Measurements from ENCODE around the gene CPOX.

CPOX gene

DNA sequence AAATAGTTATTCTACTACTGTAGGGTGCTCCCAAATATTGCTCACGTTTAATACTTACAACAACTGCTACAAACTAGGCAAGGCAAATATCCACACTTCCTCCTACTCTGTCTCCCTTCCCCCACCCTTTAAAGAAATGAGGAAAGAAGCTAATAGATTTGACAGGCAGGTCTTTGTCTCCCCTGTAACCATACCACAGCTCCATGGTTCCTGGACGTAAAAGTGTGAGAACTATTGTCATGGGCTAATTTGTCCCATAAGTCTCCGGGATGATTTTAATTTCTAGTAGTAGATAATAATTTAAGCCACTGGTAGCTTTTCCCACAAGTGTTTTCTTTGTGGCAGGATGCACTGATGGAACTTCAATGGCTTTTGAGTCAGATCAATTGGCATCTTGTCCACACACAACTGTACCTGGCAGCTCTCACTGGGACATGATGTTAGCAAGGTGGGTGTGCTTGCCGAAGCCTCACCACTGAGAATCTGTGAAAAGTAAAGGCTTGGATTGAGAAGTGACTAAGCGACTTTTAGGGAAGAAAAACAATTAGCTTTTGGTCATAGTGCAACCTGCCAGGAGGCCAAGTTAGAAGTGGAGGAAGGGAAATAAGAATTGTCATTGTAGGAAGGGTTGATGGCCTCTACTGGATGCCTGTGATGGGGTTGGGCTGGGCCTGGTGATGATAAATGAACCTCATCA is 1.4 kb upstream of the CPOX start:
- DNase-seq = no peak

GRCh38 chr3:98592345-98592935 is 971 bp downstream of the CPOX start:
- DNase-seq = no peak

- no peak for DNase-seq
Measured at GRCh38 chr3:98589331-98590036, 3.9 kb downstream of the CPOX start.

DNA sequence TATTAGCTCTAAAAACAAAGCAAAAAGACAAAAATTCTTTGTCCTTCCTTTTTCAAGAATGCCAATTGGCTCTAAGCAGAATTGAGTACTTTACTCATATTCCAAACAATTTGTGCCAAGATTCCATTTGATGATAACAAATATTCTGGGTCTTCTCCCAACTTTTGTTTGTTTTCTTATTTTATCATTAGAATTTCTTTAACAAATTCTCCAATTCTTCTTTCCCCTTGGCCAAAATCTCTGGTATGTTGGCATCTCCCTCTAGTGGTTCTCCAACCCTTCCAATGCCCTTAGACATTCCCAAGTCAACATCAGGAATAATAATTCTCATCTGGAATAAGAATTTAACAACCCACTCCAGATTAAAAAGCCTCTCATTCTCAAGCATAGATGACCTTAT is 5.3 kb downstream of the CPOX start:
- DNase-seq = no peak

DNA sequence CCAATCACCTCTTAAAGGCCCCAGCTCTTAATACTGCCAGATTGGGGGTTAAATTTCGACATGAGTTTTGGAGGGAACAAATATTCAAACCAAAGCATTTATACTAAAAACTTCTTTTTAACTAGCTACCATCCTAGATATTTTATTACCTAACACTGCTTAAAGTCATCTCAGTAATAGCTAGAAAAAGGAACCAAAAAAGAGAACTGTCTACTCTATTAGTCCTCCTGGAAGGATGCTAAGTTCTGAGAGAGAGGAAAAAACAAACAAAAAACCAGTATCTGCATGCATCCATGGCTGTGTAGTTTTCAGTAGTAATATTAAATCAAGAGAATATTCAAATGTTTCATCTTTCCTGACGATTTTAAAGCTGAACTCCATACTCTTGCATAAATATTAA is 5.8 kb downstream of the CPOX start:
- DNase-seq = no peak

GRCh38 chr3:98584547-98584946 is 8.9 kb downstream of the CPOX start:
- no peak for DNase-seq

DNA sequence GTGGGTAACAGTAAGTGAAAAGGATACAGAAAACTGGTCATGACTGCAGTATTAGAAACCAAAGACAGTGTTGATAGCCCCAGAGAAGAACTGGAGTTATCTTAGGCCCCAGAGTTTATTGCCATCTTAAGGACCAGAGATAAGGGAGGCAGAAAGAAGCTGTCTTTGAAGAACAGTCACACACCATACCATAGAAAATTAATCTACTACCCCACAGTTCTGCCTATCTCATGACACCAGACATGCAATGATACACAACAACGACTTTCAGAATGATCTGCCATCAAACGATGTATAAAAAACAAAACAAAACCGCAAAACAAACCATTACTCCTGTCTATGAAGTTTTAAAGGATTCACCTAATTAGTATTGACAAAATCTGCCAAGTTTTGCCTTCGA is 9.6 kb downstream of the CPOX start:
- no peak for DNase-seq

- DNase-seq = no peak
Measured at GRCh38 chr3:98582042-98582441, 11.4 kb downstream of the CPOX start.

DNA sequence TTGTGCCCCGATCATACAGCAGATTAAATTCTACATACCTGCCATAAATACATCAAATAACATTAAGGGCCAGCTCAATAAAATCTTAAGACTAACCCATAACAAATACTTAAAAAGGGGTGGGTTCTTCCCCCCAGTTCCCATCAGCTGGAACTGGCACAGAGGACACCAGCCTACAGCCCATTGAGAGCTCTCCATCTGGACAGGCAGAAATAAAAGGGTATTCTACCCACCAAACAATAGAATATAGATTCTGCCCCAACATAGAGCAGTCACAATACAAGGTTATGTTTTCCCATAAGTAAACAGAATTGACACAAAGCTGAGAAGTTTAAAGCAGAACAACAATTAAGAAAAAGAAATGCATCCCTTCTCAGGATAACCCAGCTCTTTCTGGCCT is 11.9 kb downstream of the CPOX start:
- no peak for DNase-seq

GRCh38 chr3:98580401-98581386 is 12.7 kb downstream of the CPOX start:
- no peak for DNase-seq

GRCh38 chr3:98577178-98577895 is 16.1 kb downstream of the CPOX start:
- no peak for DNase-seq

GRCh38 chr3:98574132-98574531 is 19.3 kb downstream of the CPOX start:
- no peak for DNase-seq

DNA sequence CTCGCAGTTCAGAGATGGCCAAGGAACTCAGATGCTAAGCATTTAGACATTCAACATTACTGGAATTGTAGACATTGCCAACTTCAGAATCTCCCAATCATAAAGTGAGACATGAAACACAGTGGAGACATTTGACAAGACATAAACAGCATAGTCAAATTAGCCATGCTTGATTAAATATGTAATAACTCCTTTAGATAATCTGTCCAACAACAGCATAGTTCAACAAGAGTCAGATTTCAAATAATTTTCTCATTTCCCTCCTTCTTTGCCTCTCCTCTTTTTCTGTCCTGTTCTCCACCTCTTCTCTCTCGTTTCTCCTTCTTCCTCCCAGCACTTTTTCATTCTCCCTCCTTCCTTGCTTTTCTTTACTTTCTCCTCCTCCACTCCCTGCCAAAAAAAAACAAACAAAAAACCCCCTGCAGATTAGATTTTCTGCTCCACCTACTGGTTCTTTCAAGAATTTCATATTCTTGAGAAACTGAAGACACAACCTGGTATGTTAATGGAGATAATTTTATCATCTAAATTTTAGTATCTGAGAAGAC is 20.2 kb downstream of the CPOX start:
- peak in 1 of 2 donors; percentile 61 for DNase-seq

DNA sequence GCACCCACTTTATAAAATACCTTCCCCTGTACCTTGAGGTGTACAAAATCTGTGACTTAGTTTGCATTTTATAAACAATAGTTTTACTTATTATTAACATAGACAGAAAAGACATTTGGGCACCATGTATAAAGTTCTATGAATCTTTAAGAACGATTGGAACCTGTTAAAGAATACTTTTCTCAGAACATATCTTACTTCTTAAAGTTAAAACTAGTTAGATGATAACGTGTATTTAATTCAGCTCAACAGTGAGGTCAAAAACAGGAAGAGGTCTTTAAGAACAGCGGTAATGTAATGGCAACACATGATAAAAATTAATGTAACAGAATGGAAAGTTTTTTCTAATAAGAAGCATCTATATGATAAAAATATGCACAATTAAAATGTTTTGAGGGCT is 25.0 kb downstream of the CPOX start:
- peak in 1 of 2 donors; percentile 21 for DNase-seq

DNA sequence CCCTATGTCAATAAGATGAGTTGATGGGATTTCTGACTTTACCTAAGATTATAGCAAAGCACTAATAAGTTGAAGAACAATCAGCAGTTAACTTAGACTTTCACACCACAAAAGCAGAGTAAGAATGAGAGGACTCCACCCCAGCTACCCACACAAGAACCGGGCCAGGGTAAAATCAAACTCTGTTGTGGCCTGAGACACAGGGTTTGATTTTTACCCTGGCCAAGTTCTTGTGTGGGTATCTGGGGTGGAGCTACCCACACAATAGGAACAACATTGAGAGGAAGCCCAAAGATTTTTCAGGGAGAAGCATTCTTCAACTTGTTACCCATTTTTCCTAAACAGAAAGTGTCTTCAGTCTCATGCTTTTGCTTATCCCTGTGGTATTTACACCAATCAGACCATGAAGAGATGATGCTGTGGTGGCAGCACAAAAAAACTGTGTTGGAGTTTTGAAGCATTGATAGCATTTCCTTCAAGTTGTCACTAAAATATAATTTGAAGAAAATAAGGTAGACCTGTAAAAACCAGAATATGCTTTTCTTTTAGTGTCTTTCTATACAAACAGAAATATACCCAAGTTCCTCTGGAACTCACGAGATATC is 25.6 kb downstream of the CPOX start:
- DNase-seq = peak in 1 of 2 donors; percentile 44

DNA sequence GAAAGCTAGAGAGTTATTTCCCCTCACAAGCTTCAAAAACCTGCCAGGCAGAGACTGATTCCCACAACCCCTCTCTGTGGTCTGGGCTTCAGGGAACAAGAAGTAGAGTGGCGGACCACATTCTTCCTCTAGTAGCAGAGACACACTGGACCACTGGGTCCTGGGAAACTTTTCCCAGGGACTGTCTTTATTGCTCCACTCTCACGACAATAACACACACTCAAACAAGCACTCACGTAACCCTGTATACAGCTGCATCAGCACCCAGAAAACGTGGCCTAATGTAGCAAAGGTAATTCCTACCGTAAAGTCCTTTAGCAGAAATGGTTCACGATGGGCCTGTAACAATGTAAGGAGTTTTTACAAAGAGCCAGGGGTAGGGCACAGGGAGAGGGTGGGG is 27.6 kb downstream of the CPOX start:
- peak in 1 of 2 donors; percentile 15 for DNase-seq

DNA sequence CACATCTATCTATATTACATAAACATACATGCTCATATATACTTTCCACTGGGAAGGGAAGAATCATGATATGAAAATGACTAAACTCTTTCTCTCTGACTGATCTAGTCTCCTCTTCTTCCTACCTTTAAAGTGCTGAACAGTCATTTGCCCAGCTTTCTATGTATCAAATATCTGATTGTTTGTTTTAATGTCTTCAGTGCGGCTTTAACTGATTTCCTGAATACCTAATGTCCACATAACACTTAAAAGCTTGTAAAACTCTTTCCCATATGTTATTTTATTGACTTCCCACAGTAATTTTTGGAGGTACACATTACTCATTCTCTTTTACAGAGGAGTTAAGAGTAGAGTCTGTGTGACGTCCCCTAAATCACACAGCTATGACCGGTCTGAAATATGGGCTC is 28.2 kb downstream of the CPOX start:
- peak in 1 of 2 donors; percentile 20 for DNase-seq

DNA sequence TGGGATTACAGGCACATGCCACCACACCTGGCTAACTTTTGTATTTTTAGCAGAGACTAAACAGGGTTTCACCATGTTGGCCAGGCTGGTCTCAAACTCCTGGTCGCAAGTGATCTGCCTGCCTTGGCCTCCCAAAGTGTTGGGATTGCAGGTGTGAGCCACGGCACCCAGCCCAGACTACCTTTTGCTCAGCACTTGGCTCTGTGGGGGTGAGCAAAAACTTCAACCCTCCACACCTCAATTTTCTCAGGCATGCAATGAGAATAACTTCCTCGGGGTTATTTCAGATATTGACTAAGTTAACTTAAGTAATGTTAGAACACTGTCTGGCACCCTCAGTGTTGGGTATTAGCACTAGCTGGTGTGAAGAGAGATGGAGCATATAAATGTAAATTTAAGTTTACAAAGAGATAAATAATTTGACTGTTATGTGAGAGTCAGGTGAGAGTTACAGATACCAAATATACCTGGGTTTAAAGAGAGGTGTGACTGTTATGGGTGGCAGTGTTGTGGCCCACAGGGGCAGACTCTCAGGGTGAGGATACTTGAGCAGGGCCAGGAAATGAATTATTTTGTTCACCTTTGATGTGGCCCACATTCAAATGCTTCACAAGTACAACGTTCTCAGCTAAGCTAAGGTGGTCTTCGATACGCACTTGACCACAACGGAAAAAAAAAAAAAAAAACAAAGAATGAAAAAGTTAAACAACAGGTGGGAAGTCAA is 29.0 kb downstream of the CPOX start:
- DNase-seq = peak; percentile 52 to 81

DNA sequence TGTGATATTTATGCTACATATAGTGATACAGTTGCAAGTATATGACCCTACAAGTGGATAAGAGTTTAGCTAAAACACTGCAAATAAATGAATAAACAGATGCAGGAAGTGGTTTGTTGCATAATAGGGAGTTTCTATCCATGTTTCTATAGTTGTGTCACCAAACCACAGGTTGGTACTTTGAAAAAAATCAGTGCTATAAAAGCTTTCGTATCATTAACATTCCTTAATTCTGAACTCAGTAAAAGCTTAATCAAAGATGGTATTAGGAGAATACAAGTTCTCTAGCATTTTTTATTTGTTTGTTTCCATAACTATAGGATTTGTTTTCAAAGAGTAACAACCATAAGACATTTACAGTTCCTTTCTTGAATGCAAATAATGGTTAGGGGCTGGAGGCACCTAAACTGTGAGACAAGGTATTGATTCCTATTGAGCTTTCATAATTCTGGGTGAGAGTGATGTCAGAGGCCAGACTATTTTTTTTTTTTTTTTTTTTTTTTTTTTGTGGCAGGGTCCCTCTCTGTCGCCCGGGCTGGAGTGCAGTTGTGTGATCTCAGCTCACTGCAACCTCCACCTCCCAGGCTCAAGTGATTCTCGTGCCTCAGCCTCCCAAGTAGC is 29.6 kb downstream of the CPOX start:
- peak; percentile 35 to 86 for DNase-seq

Data from CD4-positive, alpha-beta T cell treated with Interleukin-4 for 1 hour (primary cell).